Measurements from ENCODE around the gene MET.

The MET gene

GRCh38 chr7:116786791-116787443, 114.9 kb downstream of the MET start:
- DNase-seq = no peak

GRCh38 chr7:116787881-116788280, 115.9 kb downstream of the MET start:
- no peak for DNase-seq

- DNase-seq = no peak
Observed at GRCh38 chr7:116788572-116789197, 116.7 kb downstream of the MET start.

- no peak for DNase-seq
Observed at GRCh38 chr7:116790025-116790424, 118.0 kb downstream of the MET start.

GRCh38 chr7:116792813-116793212, 120.8 kb downstream of the MET start:
- DNase-seq = no peak

DNA sequence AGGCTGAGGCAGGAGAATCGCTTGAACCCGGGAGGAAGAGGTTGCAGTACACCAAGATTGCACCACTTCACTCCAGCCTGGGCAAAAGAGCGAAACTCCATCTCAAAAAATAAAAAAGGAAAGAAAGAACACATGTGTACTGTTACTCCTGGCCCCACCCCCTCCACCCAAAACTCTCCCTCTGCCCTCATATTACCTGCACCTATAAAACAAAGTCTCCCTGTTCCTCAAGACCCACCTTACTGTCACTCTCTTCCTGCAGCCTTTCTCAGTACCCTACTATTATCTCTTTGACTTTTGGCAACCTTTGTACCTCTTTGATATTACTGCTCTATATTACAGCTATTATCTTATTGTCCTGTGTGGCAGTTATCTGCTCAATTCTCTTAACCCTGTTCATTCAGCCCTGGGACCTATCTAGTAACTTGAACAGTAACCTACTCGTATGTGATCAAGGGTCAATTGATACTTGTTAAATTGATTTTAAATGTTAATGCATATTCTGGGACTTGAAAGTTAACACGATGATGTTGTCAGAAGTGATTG, 121.9 kb downstream of the MET start:
- no peak for DNase-seq

DNA sequence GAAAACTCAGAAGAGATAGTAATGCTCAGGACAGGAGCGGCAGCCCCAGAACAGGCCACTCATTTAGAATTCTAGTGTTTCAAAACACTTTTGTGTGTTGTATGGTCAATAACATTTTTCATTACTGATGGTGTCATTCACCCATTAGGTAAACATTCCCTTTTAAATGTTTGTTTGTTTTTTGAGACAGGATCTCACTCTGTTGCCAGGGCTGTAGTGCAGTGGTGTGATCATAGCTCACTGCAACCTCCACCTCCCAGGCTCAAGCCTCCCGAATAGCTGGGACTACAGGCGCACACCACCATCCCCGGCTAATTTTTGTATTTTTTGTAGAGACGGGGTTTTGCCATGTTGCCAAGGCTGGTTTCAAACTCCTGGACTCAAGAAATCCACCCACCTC, 124.5 kb downstream of the MET start:
- DNase-seq = no peak

GRCh38 chr7:116797612-116798011, 125.6 kb downstream of the MET start:
- no peak for DNase-seq

- no peak for DNase-seq
Observed at GRCh38 chr7:116798232-116798631, 126.2 kb downstream of the MET start.

- no peak for DNase-seq
Observed at GRCh38 chr7:116799916-116800315, 127.9 kb downstream of the MET start.

DNA sequence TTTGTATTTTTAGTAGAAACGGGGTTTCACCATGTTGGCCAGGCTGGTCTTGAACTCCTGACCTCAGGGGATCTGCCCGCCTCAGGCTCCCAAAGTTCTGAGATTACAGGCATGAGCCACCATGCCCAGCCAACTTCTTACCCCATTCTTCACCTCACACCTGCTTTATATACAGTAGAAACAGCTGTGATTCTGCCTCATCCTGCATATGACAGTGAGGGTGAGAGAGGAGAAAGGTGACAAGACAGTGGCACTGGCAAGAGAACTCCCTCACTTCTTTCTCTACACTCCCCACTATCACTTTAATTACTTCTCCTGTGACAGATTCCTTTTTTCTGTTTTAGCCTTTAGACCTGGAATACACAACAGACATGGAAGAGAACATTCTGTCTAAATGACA, 128.6 kb downstream of the MET start:
- DNase-seq = no peak

DNA sequence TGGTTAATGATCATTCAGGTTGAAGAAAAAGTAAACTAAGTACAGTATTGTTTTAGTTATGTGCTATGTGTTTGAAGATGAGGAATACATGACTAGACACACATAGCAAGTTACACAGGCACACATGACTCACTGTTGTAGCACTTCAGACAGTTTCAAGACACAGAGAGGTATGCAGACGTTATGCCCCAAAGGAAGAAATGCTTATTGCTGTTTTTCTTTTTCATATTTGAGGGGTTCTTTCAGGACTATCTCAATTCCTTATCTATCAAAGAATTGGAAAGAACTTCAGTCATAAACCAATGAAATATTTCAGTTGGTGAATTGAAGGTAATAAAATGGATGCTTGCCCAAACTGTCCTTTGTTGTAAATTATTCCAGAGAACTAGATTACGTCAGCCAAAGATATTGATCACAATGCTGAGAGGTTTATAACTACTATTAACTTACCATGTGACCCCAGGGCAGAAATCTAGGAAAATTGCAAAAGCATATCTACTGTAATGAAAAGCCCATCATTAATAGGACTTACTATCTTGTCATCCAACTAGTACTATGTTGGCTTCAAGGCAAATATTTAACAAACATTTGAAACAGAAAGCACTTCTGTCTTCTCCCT, 129.2 kb downstream of the MET start:
- no peak for DNase-seq

DNA sequence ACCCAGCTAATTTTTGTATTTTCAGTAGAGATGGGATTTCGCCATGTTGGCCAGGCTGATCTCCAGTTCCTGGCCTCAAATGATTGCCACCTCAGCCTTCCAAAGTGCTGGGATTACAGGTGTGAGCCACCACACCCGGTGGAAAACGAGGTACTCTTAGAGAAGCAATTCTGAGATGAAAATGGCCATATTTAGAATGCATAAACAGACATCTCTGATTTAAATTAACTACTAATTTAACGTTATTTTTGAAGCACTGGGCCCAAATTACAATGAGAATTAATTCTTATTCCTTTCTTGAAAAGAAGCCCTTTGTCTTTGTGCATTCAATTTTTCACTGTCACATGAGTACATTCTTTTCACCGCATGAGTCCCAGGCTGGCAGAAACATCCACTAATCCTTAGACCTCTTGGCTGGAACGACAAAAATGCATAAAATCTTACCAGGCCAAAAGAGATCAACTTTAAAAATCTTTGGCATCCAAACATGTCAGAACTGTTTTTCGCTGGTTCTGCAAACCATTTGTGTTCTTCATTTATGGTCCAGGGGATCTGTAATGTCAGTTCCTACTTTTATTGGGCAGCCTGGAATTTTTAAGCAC, 130.2 kb downstream of the MET start:
- no peak for DNase-seq

- no peak for DNase-seq
Observed at GRCh38 chr7:116802746-116803152, 130.8 kb downstream of the MET start.

DNA sequence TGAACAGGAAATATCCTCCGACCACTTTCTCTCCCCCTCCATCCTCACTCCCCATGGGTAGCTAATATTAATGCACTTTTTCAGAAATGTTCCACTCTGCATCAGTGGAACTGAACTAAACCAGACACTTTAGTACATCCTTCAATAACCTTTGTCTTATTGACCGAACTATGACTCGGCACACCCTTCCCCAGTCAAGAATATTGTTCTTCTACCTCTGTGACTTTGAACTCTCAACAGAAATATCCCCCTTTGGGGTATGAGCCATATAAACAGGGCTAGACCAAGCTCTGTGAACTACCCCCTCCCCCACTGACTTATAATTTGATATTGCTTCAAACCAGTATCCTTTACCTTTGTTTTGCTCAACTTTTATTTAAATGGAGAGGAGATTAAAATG, 132.5 kb downstream of the MET start:
- DNase-seq = no peak

- no peak for DNase-seq
Observed at GRCh38 chr7:116805100-116805544, 133.1 kb downstream of the MET start.

DNA sequence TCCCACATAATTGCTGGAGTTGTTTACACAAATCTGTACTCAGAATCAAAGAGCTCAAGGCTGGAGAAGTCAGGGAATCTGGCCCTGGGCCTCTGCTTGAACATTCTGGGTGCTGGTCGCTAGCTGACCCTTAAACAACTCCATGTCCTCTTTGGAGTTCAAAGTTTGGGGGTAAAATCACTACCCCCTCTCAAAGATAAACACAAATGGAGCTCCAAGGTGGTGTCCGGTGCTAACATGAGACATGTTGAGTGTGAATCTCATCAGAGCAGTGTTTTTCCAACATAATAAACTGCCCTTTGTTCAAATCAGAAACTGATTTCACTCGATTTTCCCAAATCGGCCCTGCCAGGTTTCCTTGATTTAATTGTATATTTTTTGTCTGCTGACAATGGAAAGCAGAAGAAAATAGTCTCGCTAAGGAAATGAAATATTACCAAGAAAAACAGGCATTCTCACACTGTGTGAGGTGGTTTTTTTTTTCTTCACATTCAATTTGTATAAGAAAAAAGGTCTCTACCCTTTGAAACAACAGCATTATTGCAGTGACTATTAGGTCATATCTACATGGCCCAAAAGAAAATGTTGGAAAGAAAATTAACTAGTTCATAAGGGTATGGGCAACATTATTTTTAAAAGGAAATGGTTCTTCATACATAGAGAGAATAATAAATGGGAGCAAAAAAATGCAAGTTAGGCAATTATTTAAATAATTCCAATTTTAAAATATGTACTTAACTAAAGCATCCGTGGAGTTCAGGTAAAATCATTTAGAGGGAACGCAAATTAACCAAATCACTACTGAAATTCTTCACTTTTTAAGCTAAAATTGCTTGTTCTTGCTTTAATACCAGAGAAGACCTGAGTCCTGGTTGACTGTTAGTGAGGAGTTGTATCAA, 134.3 kb downstream of the MET start:
- DNase-seq = no peak

- no peak for DNase-seq
Observed at GRCh38 chr7:116807011-116807560, 135.1 kb downstream of the MET start.

GRCh38 chr7:116809636-116810266, 137.8 kb downstream of the MET start:
- DNase-seq = no peak

DNA sequence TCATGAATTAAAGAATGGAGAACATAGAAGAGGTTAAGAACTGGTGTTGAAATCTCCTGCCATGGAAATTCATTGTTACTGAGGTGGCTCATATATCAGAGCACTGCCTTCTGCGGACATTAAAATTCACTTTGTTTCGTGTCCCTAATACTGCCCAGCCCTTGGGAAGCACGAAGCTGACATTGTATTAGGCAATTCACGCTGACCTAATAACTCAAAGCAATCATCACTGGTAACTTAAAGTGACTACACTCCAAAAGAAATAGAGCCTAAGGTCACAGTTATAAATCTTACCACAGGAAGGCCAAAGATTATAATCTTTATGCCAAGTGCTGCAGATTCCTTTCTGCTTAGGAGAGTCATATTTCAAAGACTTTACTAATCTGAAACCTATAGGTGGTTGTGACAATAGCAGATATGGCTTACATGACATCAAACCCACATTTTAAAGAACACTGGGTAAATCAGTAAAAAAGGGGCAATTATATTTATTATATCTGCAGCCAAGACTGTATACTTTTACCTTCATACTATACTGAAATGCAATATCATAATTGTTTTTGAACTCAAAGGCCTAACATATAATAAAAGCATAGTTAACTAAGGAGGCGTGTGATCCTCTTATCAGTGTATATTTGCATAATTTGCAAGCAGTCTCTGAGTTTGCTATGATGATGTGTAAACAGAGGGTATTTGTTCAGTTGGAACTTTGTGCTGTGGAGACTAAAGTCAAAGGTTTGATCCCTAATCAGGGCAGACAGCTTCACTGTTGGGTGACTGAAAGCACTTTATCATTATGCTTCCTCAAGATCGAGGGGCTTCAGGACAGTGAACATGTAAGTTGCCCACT, 138.5 kb downstream of the MET start:
- DNase-seq = no peak

- DNase-seq = no peak
Observed at GRCh38 chr7:116811768-116812167, 139.8 kb downstream of the MET start.
